ENCODE measurements around the gene GTPBP4. TPM values are rescaled to one million over a fixed set of nuclear protein-coding genes. Genes with fewer than 3 reads are reported as not detected.
A peak's percentile ranks its signal among the peaks of the same experiment; 100 is the strongest.

Gene GTPBP4
- total RNA-seq, result 9.0 TPM

DNA sequence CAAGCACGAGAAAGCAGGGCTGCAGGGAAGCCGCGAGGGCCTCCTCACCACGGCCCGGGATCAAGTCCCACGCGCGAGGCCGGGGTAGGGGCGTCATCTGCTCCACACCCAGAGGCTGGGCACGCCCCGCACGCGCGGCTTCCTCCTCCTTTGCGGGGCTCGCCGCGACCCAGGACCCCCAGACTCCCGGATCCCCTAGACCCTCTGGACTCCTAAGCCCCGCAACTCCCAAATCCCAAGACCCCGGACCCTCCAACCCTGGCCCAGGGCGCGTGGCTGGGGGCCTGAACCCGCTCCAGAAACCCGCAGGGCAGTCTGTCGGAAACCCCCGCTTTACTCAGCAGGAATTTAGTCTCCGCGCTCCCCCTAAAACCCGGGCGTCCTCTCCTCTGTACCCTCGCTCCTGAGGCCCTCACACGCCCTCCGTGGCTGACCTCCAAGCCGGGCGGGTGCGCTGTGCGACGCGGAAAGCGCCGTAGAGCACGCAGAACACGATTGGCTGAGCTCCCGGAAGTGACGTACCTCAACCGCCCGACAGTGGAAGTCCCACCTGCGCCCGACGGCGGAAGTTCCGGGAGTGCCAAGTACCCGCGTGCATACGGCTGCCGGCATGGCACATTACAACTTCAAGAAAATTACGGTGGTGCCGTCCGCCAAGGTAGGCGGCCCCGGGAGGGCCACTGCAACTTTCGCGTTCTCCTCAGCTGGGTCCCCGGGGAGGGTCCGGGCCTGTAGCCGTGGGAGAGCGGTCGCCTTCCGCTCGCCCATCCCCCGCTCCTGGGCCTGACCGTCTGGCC, at the start of gene GTPBP4:
Gene GTPBP4, plus strand, starts transcription at position 565 of the 797 bp plus-strand sequence. Its CDS starts 46 bp downstream, at position 611.
- peak within 1 kb of the TSS; percentile 88 to 94 for H3K4me3 ChIP-seq
- DNase-seq (ENCODE audit: low spot score in 2 of 2), result peak; percentile 84 to 98
- intact Hi-C loops (cut with DNase I), result loop anchor here (1.0 to 2.0 kb wide), 3 partner anchors 57 to 69 kb away; partner anchors contain the start of genes IDI1, LARP4B and WDR37
- H3K36me3 ChIP-seq, result peaks cover under 1 to 7% of the 10 kb centered on the region in 2 donors
- peak in 1 of 3 experiments; percentile 13 for TF ChIP-seq CTCF (IDR thresholded peaks at IDR 0.05)
- H3K4me1 ChIP-seq, result peaks cover 8 to 17% of the 10 kb centered on the region in 2 donors
- H3K9me3 ChIP-seq, result no peaks in the 10 kb centered on the region
- peak within 1 kb of the TSS; percentile 86 to 94 for H3K27ac ChIP-seq
- H3K27me3 ChIP-seq, result no peaks in the 10 kb centered on the region

DNA sequence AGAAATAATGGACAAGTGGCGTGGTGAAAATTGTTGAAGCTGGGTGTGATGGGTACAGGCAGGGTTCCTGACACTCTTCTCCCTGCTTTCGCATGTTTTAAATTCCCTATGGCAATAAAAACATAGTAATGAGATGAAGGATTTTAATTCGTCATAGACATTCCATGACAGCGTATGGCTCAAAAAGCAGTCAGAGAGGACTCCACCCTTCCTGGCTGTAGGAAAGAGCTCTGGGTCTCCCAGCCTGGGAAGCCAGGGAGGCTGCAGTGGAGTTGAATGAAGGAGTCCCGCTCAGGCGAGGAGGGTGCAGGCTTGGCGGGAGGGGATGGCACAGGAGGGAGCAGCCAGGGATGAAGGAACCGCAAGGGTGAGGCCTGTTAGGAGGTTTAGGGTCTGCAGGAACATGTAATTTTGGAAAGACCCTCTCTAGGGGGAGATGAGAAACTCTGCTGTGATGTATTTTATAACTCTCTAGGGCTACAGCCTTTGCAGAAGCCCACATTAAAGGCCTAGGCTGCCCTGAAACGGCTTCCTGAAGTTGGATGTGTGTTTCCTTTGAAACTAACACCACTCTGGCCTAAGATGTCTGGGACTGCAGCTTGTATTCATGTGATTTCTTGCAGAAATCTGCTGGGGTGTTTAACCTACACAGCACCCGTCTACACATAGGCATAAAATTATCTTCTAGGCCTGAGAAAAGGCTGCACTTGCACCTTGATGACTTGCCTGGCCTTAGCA, 49.1 kb upstream of the GTPBP4 start:
- TF ChIP-seq CTCF (IDR thresholded peaks at IDR 0.05), result no peak
- Histone ChIP-seq H3K9me3 (no peaks in the 10 kb centered on the region), H3K27ac (no peak overlapping the region), H3K4me3 (no peak overlapping the region), H3K36me3 (no peaks in the 10 kb centered on the region), H3K27me3 (no peaks in the 10 kb centered on the region), H3K4me1 (no peaks in the 10 kb centered on the region)
- DNase-seq (ENCODE audit: low spot score in 2 of 2), result no peak
- intact Hi-C loops (cut with DNase I), result no loop called here

DNA sequence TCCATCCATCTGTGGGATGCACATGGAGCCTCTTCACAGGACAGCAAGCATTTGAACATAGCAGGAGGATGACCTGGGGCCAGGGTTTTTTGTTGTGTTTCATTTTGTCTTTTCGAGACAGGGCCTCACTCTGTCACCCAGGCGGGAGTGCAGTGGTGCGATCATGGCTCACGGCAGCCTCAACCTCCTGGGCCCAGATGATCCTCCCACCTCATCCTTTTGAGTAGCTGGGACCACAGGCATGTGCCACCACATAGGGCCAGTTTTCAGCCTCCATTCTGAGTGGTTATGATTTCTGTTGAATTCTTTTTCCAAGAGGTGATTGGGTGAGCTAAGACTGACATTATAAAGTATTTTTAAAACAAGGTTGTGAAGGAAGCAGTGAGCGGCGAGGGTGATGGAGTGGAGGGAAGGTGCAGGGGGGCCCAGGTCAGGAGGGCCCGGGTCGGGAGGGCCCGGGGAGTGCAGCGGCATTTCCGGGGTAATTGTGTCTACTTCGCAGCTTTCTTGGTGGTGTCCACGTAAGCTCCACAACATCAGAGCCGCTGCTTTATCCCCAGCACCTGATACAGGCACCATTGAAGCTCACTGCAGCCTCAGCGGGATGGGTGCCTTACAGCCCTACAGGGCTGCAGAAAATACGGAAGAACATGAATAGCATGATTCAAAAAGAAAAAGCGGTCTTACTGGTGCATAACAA, 44.8 kb upstream of the GTPBP4 start:
- intact Hi-C loops (cut with DNase I), result no loop called here
- TF ChIP-seq CTCF (IDR thresholded peaks at IDR 0.05), result no peak
- Histone ChIP-seq H3K4me3 (no peak overlapping the region), H3K9me3 (no peaks in the 10 kb centered on the region), H3K27ac (no peak overlapping the region), H3K27me3 (no peaks in the 10 kb centered on the region), H3K36me3 (no peaks in the 10 kb centered on the region), H3K4me1 (no peaks in the 10 kb centered on the region)
- DNase-seq (ENCODE audit: low spot score in 2 of 2), result no peak

GRCh38 chr10:944034-944831, 44.0 kb upstream of the GTPBP4 start:
- Histone ChIP-seq H3K4me1 (no peaks in the 10 kb centered on the region), H3K9me3 (no peaks in the 10 kb centered on the region), H3K27ac (peak overlapping the region; percentile 16 to 34), H3K4me3 (no peak overlapping the region), H3K36me3 (no peaks in the 10 kb centered on the region), H3K27me3 (no peaks in the 10 kb centered on the region)
- DNase-seq (ENCODE audit: low spot score in 2 of 2), result peak; percentile 51 to 81
- intact Hi-C loops (cut with DNase I), result no loop called here
- TF ChIP-seq CTCF (IDR thresholded peaks at IDR 0.05), result no peak

- DNase-seq (ENCODE audit: low spot score in 2 of 2), result no peak
- Histone ChIP-seq H3K4me3 (no peak overlapping the region), H3K27me3 (no peaks in the 10 kb centered on the region), H3K9me3 (no peaks in the 10 kb centered on the region), H3K27ac (no peak overlapping the region), H3K4me1 (no peaks in the 10 kb centered on the region), H3K36me3 (no peaks in the 10 kb centered on the region)
- intact Hi-C loops (cut with DNase I), result no loop called here
- no peak for TF ChIP-seq CTCF (IDR thresholded peaks at IDR 0.05)
These were observed 42.5 kb upstream of the GTPBP4 start for GRCh38 chr10:945778-946177.

Measured in ascending aorta (tissue), 2 donors.